HepG2 (cell line): ENCODE measurements around the gene NHSL1. TPM values are rescaled to one million over a fixed set of nuclear protein-coding genes. Genes with fewer than 3 reads are reported as not detected.

Source experiments
- EED ChIP-seq: sonication (generic); formaldehyde crosslinking; IDR thresholded peaks from 2 replicates; pipeline ENCODE4 v1.5.0; 2020; ENCODE audit warnings: mild to moderate bottlenecking, missing genetic modification reagents
- HOXA5 ChIP-seq: sonication (generic); formaldehyde crosslinking; IDR thresholded peaks from 2 replicates; pipeline ENCODE4 v1.4.0; 2020; ENCODE audit warnings: missing genetic modification reagents
- IRF1 ChIP-seq: sonication (generic); formaldehyde crosslinking; IDR thresholded peaks from 2 replicates; pipeline ENCODE4 v1.4.0; 2020; ENCODE audit warnings: low read depth, mild to moderate bottlenecking, missing genetic modification reagents
- PAXIP1 ChIP-seq: sonication (generic); formaldehyde crosslinking; conservative IDR thresholded peaks from 2 replicates; pipeline ENCODE4 v1.4.0; 2020; ENCODE audit warnings: mild to moderate bottlenecking, missing genetic modification reagents, moderate library complexity
- PPARG ChIP-seq: conservative IDR thresholded peaks from 2 replicates; pipeline ENCODE4 v1.6.1; 2016; ENCODE audit warnings: missing biosample characterization, missing genetic modification reagents
- TRIM22 ChIP-seq: fragments of 450-650 bp; IDR thresholded peaks from 2 replicates; pipeline ENCODE4 v1.6.1; 2017
- ZBTB14 ChIP-seq: sonication (generic); formaldehyde crosslinking; IDR thresholded peaks from 2 replicates; pipeline ENCODE4 v1.4.0; 2020; ENCODE audit warnings: missing genetic modification reagents
- ZBTB44 ChIP-seq: sonication (generic); formaldehyde crosslinking; IDR thresholded peaks from 2 replicates; pipeline ENCODE4 v1.4.0; 2020; ENCODE audit warnings: missing genetic modification reagents
- ZHX1 ChIP-seq: sonication (generic); formaldehyde crosslinking; IDR thresholded peaks from 2 replicates; pipeline ENCODE4 v1.8.1; 2022; ENCODE audit warnings: low read depth, mild to moderate bottlenecking, missing genetic modification reagents
- ZMYM2 ChIP-seq: sonication (generic); formaldehyde crosslinking; IDR thresholded peaks from 2 replicates; pipeline ENCODE4 v1.8.0; 2022; ENCODE audit warnings: mild to moderate bottlenecking, missing genetic modification reagents
- ZNF329 ChIP-seq: sonication (generic); formaldehyde crosslinking; IDR thresholded peaks from 2 replicates; pipeline ENCODE4 v1.9.0; 2021; ENCODE audit warnings: low read depth, mild to moderate bottlenecking, missing genetic modification reagents
- ZNF547 ChIP-seq: sonication (generic); formaldehyde crosslinking; IDR thresholded peaks from 2 replicates; pipeline ENCODE4 v1.5.1; 2020; ENCODE audit warnings: mild to moderate bottlenecking, missing genetic modification reagents
- ZNF589 ChIP-seq: sonication (generic); formaldehyde crosslinking; conservative IDR thresholded peaks from 2 replicates; pipeline ENCODE4 v1.8.0; 2022; ENCODE audit warnings: mild to moderate bottlenecking, moderate library complexity, missing genetic modification reagents
- ZNF672 ChIP-seq: sonication (generic); formaldehyde crosslinking; IDR thresholded peaks from 2 replicates; pipeline ENCODE4 v1.8.1; 2022; ENCODE audit warnings: missing genetic modification reagents
- ZNF777 ChIP-seq: sonication (generic); formaldehyde crosslinking; IDR thresholded peaks from 2 replicates; pipeline ENCODE4 v1.4.0; 2020; ENCODE audit warnings: missing genetic modification reagents
- ZNF784 ChIP-seq: sonication (generic); formaldehyde crosslinking; IDR thresholded peaks from 2 replicates; pipeline ENCODE4 v1.5.1; 2020; ENCODE audit warnings: missing genetic modification reagents, mild to moderate bottlenecking, borderline replicate concordance
- polyA plus RNA-seq, 8 experiments: library from polyadenylated mRNA; depleted of rRNA in 3 of 8; stranded (reverse) in 7 of 8; unstranded in 1 of 8; fragments of >200 nt; fragmentation: Illumina TruSeq in 4 of 8; extraction: Trizol in 4 of 8; gene quantifications; 2 replicates each; pipeline versions ENCODE4 v1.2.1 to v1.2.3, GENCODE V29; 2011 to 2016; ENCODE audit warnings: low read depth in 4 of 8, missing spikeins in 1 of 8, mixed read lengths in 1 of 8; ENCODE audit not compliant: insufficient read depth in 1 of 8
- total RNA-seq, 5 experiments: library from RNA; depleted of rRNA; stranded (reverse); fragments of >200 nt; fragmentation: Illumina TruSeq; extraction: Trizol; gene quantifications; 2 replicates each; pipeline ENCODE4 v1.2.3, GENCODE V29; 2016; ENCODE audit warnings: low read depth in 1 of 5

Gene NHSL1
- total and polyA plus RNA-seq, 2 of the 13 experiments (the other 11 are each of a cell fraction or from before 2014, with no cell fraction given): 24.9 to 53.6 TPM

GRCh38 chr6:138419766-138420165 is 79.5 kb downstream of the NHSL1 start (continued):
- TF ChIP-seq PAXIP1 (CRISPR knock-in tag): no peak
- TF ChIP-seq EED (CRISPR knock-in tag): no peak
- peak; percentile 19; the same call in 1 of the 2 replicates for TF ChIP-seq ZHX1 (CRISPR knock-in tag)
- no peak for TF ChIP-seq ZNF784
- no peak for TF ChIP-seq IRF1 (CRISPR knock-in tag)
- no peak for TF ChIP-seq ZNF589 (CRISPR knock-in tag)
- TF ChIP-seq HOXA5 (CRISPR knock-in tag): no peak
- TF ChIP-seq PPARG (CRISPR knock-in tag): peak; percentile 96
- TF ChIP-seq ZNF329: no peak
- TF ChIP-seq ZNF547 (CRISPR knock-in tag): no peak
- no peak for TF ChIP-seq TRIM22
- TF ChIP-seq ZBTB14 (CRISPR knock-in tag): no peak
- no peak for TF ChIP-seq ZBTB44
- no peak for TF ChIP-seq ZNF777 (CRISPR knock-in tag)
- TF ChIP-seq ZMYM2 (CRISPR knock-in tag): peak; percentile 76; the same call in 1 of the 2 replicates
- no peak for TF ChIP-seq ZNF672 (CRISPR knock-in tag)
